HEK293 (cell line): Measurements from ENCODE around the gene KIF25.
A peak's percentile ranks its signal among the peaks of the same experiment; 100 is the strongest.

Source experiments
- HOXC10 ChIP-seq: sonication (generic); formaldehyde crosslinking; IDR thresholded peaks from 2 replicates; pipeline ENCODE4 v1.8.1; 2023; ENCODE audit warnings: mild to moderate bottlenecking, missing genetic modification reagents
- INSM2 ChIP-seq: fragments of 450-650 bp; formaldehyde crosslinking; IDR thresholded peaks from 2 replicates; pipeline ENCODE4 v1.5.1; 2016; ENCODE audit warnings: missing biosample characterization, missing genetic modification characterization
- ZBTB48 ChIP-seq: fragments of 450-650 bp; formaldehyde crosslinking; IDR thresholded peaks from 2 replicates; pipeline ENCODE4 v1.5.1; 2016; ENCODE audit warnings: missing biosample characterization, missing genetic modification characterization
- ZNF10 ChIP-seq: fragments of 450-650 bp; formaldehyde crosslinking; IDR thresholded peaks from 2 replicates; pipeline ENCODE4 v1.5.1; 2017; ENCODE audit warnings: missing biosample characterization, missing genetic modification characterization
- ZNF274 ChIP-seq, 2 experiments: fragments of 200-500 bp in 1 of 2; fragments of 450-650 bp in 1 of 2; sonication (Bioruptor generic) in 1 of 2; formaldehyde crosslinking in 1 of 2; IDR thresholded peaks; 2 replicates each; pipeline versions ENCODE4 v1.5.1 to v1.6.1; 2014 to 2016; ENCODE audit warnings: borderline replicate concordance in 1 of 2, inconsistent platforms in 1 of 2, low read length in 1 of 2, missing biosample characterization in 1 of 2, missing genetic modification characterization in 1 of 2
- ZNF350 ChIP-seq: fragments of 450-650 bp; formaldehyde crosslinking; IDR thresholded peaks from 2 replicates; pipeline ENCODE4 v1.5.0; 2017; ENCODE audit warnings: missing biosample characterization, mild to moderate bottlenecking, missing genetic modification characterization
- ZNF366 ChIP-seq: fragments of 450-650 bp; formaldehyde crosslinking; conservative IDR thresholded peaks from 2 replicates; pipeline ENCODE4 v1.5.1; 2016; ENCODE audit warnings: missing biosample characterization, missing genetic modification characterization
- ZNF391 ChIP-seq: fragments of 450-650 bp; formaldehyde crosslinking; IDR thresholded peaks from 2 replicates; pipeline ENCODE4 v1.5.1; 2016; ENCODE audit warnings: low read depth, missing biosample characterization, missing genetic modification characterization, borderline replicate concordance
- ZNF571 ChIP-seq: fragments of 450-650 bp; formaldehyde crosslinking; IDR thresholded peaks from 2 replicates; pipeline ENCODE4 v1.5.0; 2017; ENCODE audit warnings: missing biosample characterization, missing genetic modification characterization
- ZNF629 ChIP-seq: fragments of 450-650 bp; formaldehyde crosslinking; IDR thresholded peaks from 2 replicates; pipeline ENCODE4 v1.5.1; 2017; ENCODE audit warnings: missing biosample characterization, missing genetic modification characterization
- ZNF692 ChIP-seq: fragments of 450-650 bp; formaldehyde crosslinking; IDR thresholded peaks from 2 replicates; pipeline ENCODE4 v1.5.1; 2016; ENCODE audit warnings: missing biosample characterization, missing genetic modification characterization
- ZNF843 ChIP-seq: fragments of 450-650 bp; formaldehyde crosslinking; IDR thresholded peaks from 2 replicates; pipeline ENCODE4 v1.5.1; 2016; ENCODE audit warnings: missing biosample characterization, missing genetic modification characterization
- ZXDB ChIP-seq: fragments of 450-650 bp; formaldehyde crosslinking; IDR thresholded peaks from 2 replicates; pipeline ENCODE4 v1.5.1; 2016; ENCODE audit warnings: missing biosample characterization, missing genetic modification characterization
- TF ChIP-seq, protein P1 (sequence below): fragments of 450-650 bp; formaldehyde crosslinking; IDR thresholded peaks from 2 replicates; pipeline ENCODE4 v1.5.1; 2017; ENCODE audit warnings: missing biosample characterization, missing genetic modification characterization
- TF ChIP-seq, protein P2 (sequence below): fragments of 450-650 bp; formaldehyde crosslinking; IDR thresholded peaks from 2 replicates; pipeline ENCODE4 v1.5.1; 2016; ENCODE audit warnings: missing biosample characterization, missing genetic modification characterization
- TF ChIP-seq, protein P3 (sequence below): sonication (generic); formaldehyde crosslinking; IDR thresholded peaks from 2 replicates; pipeline ENCODE4 v1.8.1; 2022; ENCODE audit warnings: mild to moderate bottlenecking, moderate library complexity, missing genetic modification reagents

KIF25 gene

GRCh38 chr6:168007592-168008338, 10.3 kb downstream of the KIF25 start (continued):
- no peak for TF ChIP-seq HOXC10 (CRISPR knock-in tag)
- TF ChIP-seq ZNF10 (tag by site-specific recombination), result peak; percentile 93
- TF ChIP-seq, protein P1, sequence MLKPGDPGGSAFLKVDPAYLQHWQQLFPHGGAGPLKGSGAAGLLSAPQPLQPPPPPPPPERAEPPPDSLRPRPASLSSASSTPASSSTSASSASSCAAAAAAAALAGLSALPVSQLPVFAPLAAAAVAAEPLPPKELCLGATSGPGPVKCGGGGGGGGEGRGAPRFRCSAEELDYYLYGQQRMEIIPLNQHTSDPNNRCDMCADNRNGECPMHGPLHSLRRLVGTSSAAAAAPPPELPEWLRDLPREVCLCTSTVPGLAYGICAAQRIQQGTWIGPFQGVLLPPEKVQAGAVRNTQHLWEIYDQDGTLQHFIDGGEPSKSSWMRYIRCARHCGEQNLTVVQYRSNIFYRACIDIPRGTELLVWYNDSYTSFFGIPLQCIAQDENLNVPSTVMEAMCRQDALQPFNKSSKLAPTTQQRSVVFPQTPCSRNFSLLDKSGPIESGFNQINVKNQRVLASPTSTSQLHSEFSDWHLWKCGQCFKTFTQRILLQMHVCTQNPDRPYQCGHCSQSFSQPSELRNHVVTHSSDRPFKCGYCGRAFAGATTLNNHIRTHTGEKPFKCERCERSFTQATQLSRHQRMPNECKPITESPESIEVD, result 0 out of 2 replicates have a peak, but pooled peaks have one; percentile 42
- peak; percentile 98 for TF ChIP-seq ZNF692 (tag by site-specific recombination)
- 0 out of 2 replicates have a peak, but pooled peaks have one; percentile 30 for TF ChIP-seq ZNF843 (tag by site-specific recombination)
- TF ChIP-seq ZNF366 (tag by site-specific recombination), result peak; percentile 79
- TF ChIP-seq ZNF350 (tag by site-specific recombination), result peak; percentile 56; the same call in 1 of the 2 replicates
- peak; percentile 63 for TF ChIP-seq ZNF629 (tag by site-specific recombination)
- peak; percentile 73 for TF ChIP-seq ZBTB48 (tag by site-specific recombination)
- TF ChIP-seq ZNF391 (tag by site-specific recombination), result no peak
- TF ChIP-seq ZNF274 (IDR thresholded peaks at IDR 0.05; ENCODE audit: low read length), result no peak
- TF ChIP-seq ZNF274 (tag by site-specific recombination; IDR thresholded peaks at IDR 0.05; ENCODE audit: borderline replicate concordance), result no peak
- peak; percentile 63 for TF ChIP-seq ZXDB (tag by site-specific recombination)
- TF ChIP-seq ZNF571 (tag by site-specific recombination), result no peak
- no peak for TF ChIP-seq INSM2 (tag by site-specific recombination)
- TF ChIP-seq, protein P2, sequence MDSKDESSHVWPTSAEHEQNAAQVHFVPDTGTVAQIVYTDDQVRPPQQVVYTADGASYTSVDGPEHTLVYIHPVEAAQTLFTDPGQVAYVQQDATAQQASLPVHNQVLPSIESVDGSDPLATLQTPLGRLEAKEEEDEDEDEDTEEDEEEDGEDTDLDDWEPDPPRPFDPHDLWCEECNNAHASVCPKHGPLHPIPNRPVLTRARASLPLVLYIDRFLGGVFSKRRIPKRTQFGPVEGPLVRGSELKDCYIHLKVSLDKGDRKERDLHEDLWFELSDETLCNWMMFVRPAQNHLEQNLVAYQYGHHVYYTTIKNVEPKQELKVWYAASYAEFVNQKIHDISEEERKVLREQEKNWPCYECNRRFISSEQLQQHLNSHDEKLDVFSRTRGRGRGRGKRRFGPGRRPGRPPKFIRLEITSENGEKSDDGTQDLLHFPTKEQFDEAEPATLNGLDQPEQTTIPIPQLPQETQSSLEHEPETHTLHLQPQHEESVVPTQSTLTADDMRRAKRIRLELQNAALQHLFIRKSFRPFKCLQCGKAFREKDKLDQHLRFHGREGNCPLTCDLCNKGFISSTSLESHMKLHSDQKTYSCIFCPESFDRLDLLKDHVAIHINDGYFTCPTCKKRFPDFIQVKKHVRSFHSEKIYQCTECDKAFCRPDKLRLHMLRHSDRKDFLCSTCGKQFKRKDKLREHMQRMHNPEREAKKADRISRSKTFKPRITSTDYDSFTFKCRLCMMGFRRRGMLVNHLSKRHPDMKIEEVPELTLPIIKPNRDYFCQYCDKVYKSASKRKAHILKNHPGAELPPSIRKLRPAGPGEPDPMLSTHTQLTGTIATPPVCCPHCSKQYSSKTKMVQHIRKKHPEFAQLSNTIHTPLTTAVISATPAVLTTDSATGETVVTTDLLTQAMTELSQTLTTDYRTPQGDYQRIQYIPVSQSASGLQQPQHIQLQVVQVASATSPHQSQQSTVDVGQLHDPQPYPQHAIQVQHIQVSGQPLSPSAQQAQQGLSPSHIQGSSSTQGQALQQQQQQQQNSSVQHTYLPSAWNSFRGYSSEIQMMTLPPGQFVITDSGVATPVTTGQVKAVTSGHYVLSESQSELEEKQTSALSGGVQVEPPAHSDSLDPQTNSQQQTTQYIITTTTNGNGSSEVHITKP (tag by site-specific recombination), result peak; percentile 66
- TF ChIP-seq, protein P3, sequence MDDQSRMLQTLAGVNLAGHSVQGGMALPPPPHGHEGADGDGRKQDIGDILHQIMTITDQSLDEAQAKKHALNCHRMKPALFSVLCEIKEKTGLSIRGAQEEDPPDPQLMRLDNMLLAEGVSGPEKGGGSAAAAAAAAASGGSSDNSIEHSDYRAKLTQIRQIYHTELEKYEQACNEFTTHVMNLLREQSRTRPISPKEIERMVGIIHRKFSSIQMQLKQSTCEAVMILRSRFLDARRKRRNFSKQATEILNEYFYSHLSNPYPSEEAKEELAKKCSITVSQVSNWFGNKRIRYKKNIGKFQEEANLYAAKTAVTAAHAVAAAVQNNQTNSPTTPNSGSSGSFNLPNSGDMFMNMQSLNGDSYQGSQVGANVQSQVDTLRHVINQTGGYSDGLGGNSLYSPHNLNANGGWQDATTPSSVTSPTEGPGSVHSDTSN (CRISPR knock-in tag), result no peak
